Osteocyte (in vitro differentiated cells): ENCODE results near the gene SCLT1. TPM values are rescaled to one million over a fixed set of nuclear protein-coding genes. Genes with fewer than 3 reads are reported as not detected.

ENCODE experiments used
- DNase-seq: peaks from one replicate; pipeline ENCODE4 v3.0.0; 2021; ENCODE audit warnings: mixed read lengths; ENCODE audit not compliant: unreplicated experiment; ENCODE audit errors: extremely low spot score
- H3K27ac Mint-ChIP-seq: one replicate; pipeline ENCODE4 v1.8.0; 2021; ENCODE audit warnings: mild to moderate bottlenecking, mixed read lengths; ENCODE audit not compliant: unreplicated experiment
- H3K27me3 Mint-ChIP-seq: one replicate; pipeline ENCODE4 v1.8.0; 2021; ENCODE audit warnings: mixed read lengths; ENCODE audit not compliant: unreplicated experiment
- H3K36me3 Mint-ChIP-seq: one replicate; pipeline ENCODE4 v1.8.0; 2021; ENCODE audit warnings: mixed read lengths; ENCODE audit not compliant: unreplicated experiment
- H3K4me1 Mint-ChIP-seq: one replicate; pipeline ENCODE4 v1.8.0; 2021; ENCODE audit warnings: mixed read lengths; ENCODE audit not compliant: unreplicated experiment
- H3K4me3 Mint-ChIP-seq: one replicate; pipeline ENCODE4 v1.8.0; 2021; ENCODE audit warnings: mild to moderate bottlenecking, moderate library complexity, mixed read lengths; ENCODE audit not compliant: unreplicated experiment
- H3K9me3 Mint-ChIP-seq: one replicate; pipeline ENCODE4 v1.8.0; 2021; ENCODE audit warnings: mixed read lengths; ENCODE audit not compliant: unreplicated experiment
- CTCF ChIP-seq: fragments of 200-600 bp; sonication (generic); IDR thresholded peaks from 2 replicates; pipeline ENCODE4 v1.5.0; 2021; ENCODE audit warnings: antibody characterized with exemption, mild to moderate bottlenecking, moderate library complexity
- total RNA-seq: library from RNA; stranded (reverse); gene quantifications from 2 replicates; pipeline ENCODE4 v1.2.1, GENCODE V29; 2021

SCLT1 gene
- total RNA-seq, 1 donor from 2014 or later, result 13.6 TPM

- peaks cover 3% of the 10 kb centered on the region for H3K36me3 Mint-ChIP-seq
Observed at GRCh38 chr4:128906581-128906980, 186.8 kb downstream of the SCLT1 start.

GRCh38 chr4:128904821-128905220, 188.5 kb downstream of the SCLT1 start:
- Mint-ChIP-seq H3K36me3 (peaks cover 3% of the 10 kb centered on the region), H3K9me3 (no peaks in the 10 kb centered on the region), H3K27ac (no peak overlapping the region), H3K4me3 (no peak overlapping the region), H3K4me1 (peaks cover 2% of the 10 kb centered on the region), H3K27me3 (no peaks in the 10 kb centered on the region)
- no peak for DNase-seq
- no peak for TF ChIP-seq CTCF

More at GRCh38 chr4:128906581-128906980, 186.8 kb downstream of the SCLT1 start:
- H3K9me3 Mint-ChIP-seq, result no peaks in the 10 kb centered on the region
- peaks cover 2% of the 10 kb centered on the region for H3K4me1 Mint-ChIP-seq
- H3K4me3 Mint-ChIP-seq, result no peak overlapping the region
- no peaks in the 10 kb centered on the region for H3K27me3 Mint-ChIP-seq
- no peak for DNase-seq
- no peak for TF ChIP-seq CTCF
- H3K27ac Mint-ChIP-seq, result no peak overlapping the region

GRCh38 chr4:128880662-128881061, 212.7 kb downstream of the SCLT1 start:
- no peaks in the 10 kb centered on the region for H3K9me3 Mint-ChIP-seq
- H3K4me3 Mint-ChIP-seq, result no peak overlapping the region
- H3K36me3 Mint-ChIP-seq, result peaks cover 10% of the 10 kb centered on the region
- no peaks in the 10 kb centered on the region for H3K27me3 Mint-ChIP-seq
- DNase-seq, result no peak
- no peak overlapping the region for H3K27ac Mint-ChIP-seq
- TF ChIP-seq CTCF, result no peak
- H3K4me1 Mint-ChIP-seq, result peaks cover 1% of the 10 kb centered on the region

GRCh38 chr4:128879971-128880370, 213.4 kb downstream of the SCLT1 start:
- no peak overlapping the region for H3K4me3 Mint-ChIP-seq
- no peaks in the 10 kb centered on the region for H3K27me3 Mint-ChIP-seq

GRCh38 chr4:128879283-128879682, 214.1 kb downstream of the SCLT1 start:
- H3K9me3 Mint-ChIP-seq, result no peaks in the 10 kb centered on the region
- no peak overlapping the region for H3K4me3 Mint-ChIP-seq
- DNase-seq, result no peak
- no peaks in the 10 kb centered on the region for H3K27me3 Mint-ChIP-seq
- peaks cover 1% of the 10 kb centered on the region for H3K4me1 Mint-ChIP-seq
- H3K36me3 Mint-ChIP-seq, result peaks cover 10% of the 10 kb centered on the region
- H3K27ac Mint-ChIP-seq, result no peak overlapping the region
- TF ChIP-seq CTCF, result no peak

More at GRCh38 chr4:128879971-128880370, 213.4 kb downstream of the SCLT1 start:
- Mint-ChIP-seq H3K9me3 (no peaks in the 10 kb centered on the region), H3K27ac (no peak overlapping the region), H3K36me3 (peaks cover 10% of the 10 kb centered on the region), H3K4me1 (peaks cover 1% of the 10 kb centered on the region)
- no peak for DNase-seq
- no peak for TF ChIP-seq CTCF
